H54 (cell line): Measurements from ENCODE around the gene CCDC7.
"Not testable (repeated sequence)": the region's sequence is repeated elsewhere in the genome, so short reads cannot be mapped to it uniquely, and the experiment has no call there.

ENCODE experiments used
- DNase-seq: peaks from one replicate; pipeline ENCODE4 v3.0.0; 2011; ENCODE audit warnings: low spot score, mixed read lengths; ENCODE audit not compliant: insufficient read length
- FAIRE-seq: peaks from 3 replicates; lab custom pipeline; 2011; peaks lifted over from hg19 to GRCh38; lab: Jason Lieb, UNC
- POLR2A ChIP-seq: IDR thresholded peaks from 2 replicates; pipeline ENCODE4 v1.6.1; 2011; ENCODE audit warnings: low read depth, mild to moderate bottlenecking, low read length

CCDC7 gene

DNA sequence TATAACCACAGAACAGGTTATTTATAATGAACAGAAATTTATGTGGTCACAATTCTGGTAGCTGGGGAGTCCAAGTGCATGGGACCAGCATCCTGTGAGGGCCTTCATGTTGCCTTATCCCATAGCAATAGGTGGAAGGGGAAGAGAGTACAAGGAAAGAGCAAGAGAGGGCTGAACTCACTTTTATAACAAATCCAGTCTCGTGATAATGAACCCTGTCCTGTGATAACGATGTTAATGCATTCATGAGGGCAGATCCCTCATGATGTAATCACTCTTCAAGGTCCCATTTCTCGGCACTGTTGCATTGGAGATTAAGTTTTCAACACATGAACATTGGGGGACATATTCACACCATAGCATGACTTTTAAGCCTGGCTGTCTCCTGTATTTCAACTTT lies 27.4 kb upstream of the CCDC7 start:
- DNase-seq (no peak), FAIRE-seq (no peak)
- no peak for TF ChIP-seq POLR2A

GRCh38 chr10:32419615-32420014 lies 26.3 kb upstream of the CCDC7 start:
- no peak for FAIRE-seq
- TF ChIP-seq POLR2A: no peak
- no peak for DNase-seq

- no peak for FAIRE-seq
- no peak for DNase-seq
Observed at GRCh38 chr10:32426186-32426585, 19.8 kb upstream of the CCDC7 start.

GRCh38 chr10:32433542-32433941 lies 12.4 kb upstream of the CCDC7 start:
- TF ChIP-seq POLR2A: no peak
- no peak for DNase-seq
- no peak for FAIRE-seq

More at GRCh38 chr10:32426186-32426585, 19.8 kb upstream of the CCDC7 start:
- TF ChIP-seq POLR2A: no peak

- FAIRE-seq: no peak
- no peak for TF ChIP-seq POLR2A
Observed at GRCh38 chr10:32436215-32436614, 9.7 kb upstream of the CCDC7 start.

DNA sequence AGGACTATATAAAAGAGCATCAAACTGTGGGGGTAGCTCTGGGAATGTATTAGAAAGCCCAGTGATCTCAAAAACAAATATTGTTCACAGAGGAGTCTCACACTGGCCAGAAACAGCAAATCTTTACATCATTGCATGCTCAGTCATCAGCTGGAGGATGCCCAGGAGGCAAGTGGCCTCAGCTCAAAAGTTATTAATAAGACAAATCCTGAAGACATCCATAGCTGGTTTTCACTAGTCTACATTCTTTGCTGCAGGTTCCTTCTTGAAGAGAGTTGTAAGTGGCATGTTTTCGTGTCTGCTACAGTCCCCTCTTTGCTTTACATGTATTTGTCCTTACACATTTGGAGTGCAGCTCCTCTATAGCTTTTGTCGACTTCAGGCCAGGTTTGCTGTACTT lies 8.6 kb upstream of the CCDC7 start:
- no peak for TF ChIP-seq POLR2A
- DNase-seq (no peak), FAIRE-seq (no peak)

More at GRCh38 chr10:32436215-32436614, 9.7 kb upstream of the CCDC7 start:
- no peak for DNase-seq

DNA sequence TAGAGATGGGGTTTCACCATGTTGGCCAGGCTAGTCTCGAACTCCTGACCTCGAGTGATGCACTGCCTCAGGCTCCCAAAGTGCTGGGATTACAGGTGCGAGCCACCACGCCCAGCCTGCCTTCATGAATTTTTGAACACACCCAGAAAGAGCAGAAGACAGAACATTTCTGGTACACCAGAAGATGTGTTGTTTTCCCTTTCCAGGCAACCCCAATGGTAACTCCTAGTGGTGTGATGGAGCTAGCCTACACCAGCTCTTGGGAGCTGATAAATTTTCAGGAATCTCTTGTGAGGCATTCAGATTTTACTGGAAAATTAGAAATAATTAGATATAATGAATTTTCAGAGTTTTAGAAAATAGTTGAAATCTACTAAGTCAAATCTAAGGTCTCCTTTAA lies 904 bp upstream of the CCDC7 start:
- DNase-seq (no peak), FAIRE-seq (no peak)
- TF ChIP-seq POLR2A: no peak

DNA sequence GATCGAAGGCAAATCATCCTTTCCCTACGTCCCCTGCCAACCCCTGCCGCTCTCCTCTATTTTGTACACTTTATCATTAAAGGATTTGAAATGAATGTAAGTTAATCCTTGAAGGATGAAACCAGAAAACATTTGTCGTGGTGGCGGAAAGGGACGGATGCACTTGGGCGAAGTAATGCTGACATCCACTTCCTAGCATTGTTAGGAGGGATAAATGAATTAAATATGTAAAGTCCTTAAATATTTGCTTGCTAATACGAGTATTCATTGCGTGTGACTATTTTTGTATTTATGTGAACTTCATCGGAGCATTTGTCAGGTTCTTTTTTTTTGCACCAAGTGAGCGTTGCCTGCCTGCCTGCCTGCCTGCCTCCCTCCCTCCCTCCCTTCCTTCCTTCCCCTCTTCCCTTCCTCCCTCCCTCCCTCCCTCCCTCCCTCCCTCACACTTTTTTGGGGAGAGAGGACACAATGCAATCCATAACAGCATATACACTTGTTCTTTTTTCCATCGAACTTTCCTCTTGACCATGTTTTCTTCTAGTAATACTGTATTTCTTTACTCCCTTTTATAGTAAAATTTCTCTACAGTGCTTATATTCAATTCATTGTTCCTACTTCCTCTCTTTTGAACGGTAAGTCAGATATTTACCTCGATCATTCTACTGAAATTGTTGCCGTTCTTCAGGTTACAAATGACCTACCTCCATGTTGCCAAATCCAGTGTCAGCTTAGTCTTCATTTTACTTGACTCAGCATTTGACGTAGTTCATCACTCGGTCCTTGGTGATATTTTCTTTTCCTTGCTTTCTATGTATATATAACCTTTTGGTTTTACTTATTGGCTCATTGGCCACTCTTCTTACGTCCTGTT lies 831 bp downstream of the CCDC7 start:
- no peak for DNase-seq
- TF ChIP-seq POLR2A: no peak
- FAIRE-seq: peak; percentile 58

- TF ChIP-seq POLR2A: no peak
- DNase-seq: no peak
- no peak for FAIRE-seq
Observed at GRCh38 chr10:32454148-32454547, 8.2 kb downstream of the CCDC7 start.

GRCh38 chr10:32459051-32459698 lies 13.2 kb downstream of the CCDC7 start:
- no peak for FAIRE-seq
- no peak for TF ChIP-seq POLR2A

GRCh38 chr10:32461203-32461602 lies 15.3 kb downstream of the CCDC7 start:
- no peak for DNase-seq
- FAIRE-seq: no peak
- no peak for TF ChIP-seq POLR2A

More at GRCh38 chr10:32459051-32459698, 13.2 kb downstream of the CCDC7 start:
- DNase-seq: no peak

DNA sequence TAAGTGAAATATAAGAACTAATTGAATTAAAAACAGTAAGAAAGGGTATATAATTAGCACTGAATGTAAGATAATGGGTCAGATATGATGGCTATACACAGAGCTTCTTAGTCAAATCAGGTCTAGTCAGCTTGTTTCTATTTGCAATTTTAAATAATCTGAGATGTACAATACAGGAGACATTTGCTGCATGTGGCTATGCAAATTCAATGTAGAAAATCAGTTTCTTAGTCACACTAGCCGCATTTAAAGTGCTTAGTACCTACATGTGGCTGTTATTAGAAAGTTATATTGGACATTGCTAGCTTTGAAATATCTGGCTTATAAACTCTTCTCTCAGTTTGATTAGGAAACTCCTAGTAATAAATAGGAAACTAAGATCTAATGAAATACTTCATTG lies 25.3 kb downstream of the CCDC7 start:
- FAIRE-seq: peak; percentile 45
- no peak for TF ChIP-seq POLR2A

DNA sequence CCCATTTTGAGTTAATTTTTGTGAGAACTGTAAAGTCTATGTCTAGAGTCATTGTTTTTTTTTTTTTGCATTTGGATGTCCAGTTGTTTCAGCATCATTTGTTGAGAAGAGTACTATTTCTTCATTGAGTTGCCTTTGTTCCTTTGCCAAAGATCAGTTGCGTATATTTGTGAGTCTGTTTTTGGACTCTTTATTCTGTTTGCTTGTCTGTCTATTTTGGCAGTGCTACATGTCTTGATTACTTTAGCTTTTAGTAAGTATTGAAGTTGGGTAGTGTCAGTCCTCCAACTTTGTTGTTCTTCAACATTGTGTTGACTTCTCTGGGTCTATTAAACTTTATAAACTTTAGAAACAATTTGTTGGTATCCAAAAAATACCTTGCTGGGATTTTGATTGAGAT lies 31.6 kb downstream of the CCDC7 start:
- DNase-seq (no peak), FAIRE-seq (no peak)
- no peak for TF ChIP-seq POLR2A

More for the DNA sequence above, 25.3 kb downstream of the CCDC7 start:
- no peak for DNase-seq

DNA sequence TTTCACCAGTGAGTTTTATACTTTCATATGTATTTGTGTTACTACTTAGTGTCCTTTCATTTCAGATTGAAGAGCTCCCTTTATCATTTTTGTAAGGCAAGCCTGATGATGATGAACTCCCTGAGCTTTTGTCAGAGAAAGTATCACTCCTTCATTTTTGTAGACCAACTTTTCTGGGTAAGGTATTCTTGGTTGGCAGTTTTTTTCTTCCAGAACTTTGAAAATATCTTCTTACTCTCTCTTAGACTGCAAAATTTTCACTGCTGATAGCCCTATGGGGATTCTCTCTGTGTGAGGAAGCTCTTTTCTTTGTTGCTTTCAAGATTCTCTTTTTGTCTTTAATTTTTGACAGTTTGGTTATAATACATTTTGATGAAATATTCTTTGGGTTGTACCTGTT lies 35.7 kb downstream of the CCDC7 start:
- DNase-seq (no peak), FAIRE-seq (no peak)
- TF ChIP-seq POLR2A: no peak

GRCh38 chr10:32483019-32483502 lies 37.1 kb downstream of the CCDC7 start:
- FAIRE-seq, DNase-seq: not testable (repeated sequence)

GRCh38 chr10:32488038-32488437 lies 42.1 kb downstream of the CCDC7 start:
- DNase-seq, FAIRE-seq: not testable (repeated sequence)
